ENCODE data around the gene SRSF3. TPM values are rescaled to one million over a fixed set of nuclear protein-coding genes. Genes with fewer than 3 reads are reported as not detected.
"Not testable (repeated sequence)": the region's sequence is repeated elsewhere in the genome, so short reads cannot be mapped to it uniquely, and the experiment has no call there.

Gene SRSF3
- total RNA-seq, 1 donor from 2014 or later = 119 TPM

DNA sequence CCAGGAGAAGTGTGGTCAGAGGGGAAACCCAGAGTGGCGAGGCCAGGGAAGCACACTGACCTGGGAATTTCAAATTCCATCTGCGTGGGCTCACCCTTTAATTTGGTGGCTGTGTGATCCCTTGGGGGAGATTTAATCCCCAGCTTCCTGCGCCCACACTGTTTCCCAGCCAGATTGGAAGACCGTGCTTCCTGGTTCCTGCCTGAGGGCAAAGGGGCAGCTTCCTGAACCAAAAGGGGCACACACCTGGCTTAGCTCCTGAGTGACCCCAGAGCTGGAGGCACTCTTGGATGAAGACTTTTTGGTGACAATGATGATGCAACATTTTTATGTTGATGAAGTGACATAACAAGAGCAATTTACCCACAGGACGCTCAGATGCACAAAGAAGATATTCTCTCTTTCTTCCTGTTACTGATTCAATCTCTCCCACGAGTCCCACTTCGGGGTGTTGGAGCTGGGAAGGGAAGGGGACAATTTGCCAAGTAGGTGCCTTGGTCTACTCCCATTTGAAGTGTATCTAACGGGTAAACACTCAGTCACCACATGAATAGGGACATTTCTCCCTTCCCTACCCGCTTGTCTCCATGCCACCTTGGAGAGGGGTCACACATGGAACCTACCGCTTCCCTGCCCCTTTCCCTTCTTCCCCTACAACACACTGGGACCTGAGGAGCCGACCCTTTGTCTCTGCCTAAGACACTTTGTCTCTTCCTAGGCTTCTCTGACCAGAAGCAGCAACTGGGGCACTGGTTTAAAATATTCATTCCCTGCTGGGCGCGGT is 55.7 kb downstream of the SRSF3 start:
- no peak overlapping the region for H3K4me3 ChIP-seq
- no peaks in the 10 kb centered on the region for H3K9me3 ChIP-seq (replicated peaks)
- no peak overlapping the region for H3K27ac ChIP-seq (replicated peaks)
- no peaks in the 10 kb centered on the region for H3K27me3 ChIP-seq (ENCODE audit: low read depth)
- intact Hi-C loops (cut with micrococcal nuclease) = no loop called here
- no peaks in the 10 kb centered on the region for H3K36me3 ChIP-seq
- peaks cover 8% of the 10 kb centered on the region for H3K4me1 ChIP-seq
- no peak for DNase-seq
- TF ChIP-seq, protein P1, sequence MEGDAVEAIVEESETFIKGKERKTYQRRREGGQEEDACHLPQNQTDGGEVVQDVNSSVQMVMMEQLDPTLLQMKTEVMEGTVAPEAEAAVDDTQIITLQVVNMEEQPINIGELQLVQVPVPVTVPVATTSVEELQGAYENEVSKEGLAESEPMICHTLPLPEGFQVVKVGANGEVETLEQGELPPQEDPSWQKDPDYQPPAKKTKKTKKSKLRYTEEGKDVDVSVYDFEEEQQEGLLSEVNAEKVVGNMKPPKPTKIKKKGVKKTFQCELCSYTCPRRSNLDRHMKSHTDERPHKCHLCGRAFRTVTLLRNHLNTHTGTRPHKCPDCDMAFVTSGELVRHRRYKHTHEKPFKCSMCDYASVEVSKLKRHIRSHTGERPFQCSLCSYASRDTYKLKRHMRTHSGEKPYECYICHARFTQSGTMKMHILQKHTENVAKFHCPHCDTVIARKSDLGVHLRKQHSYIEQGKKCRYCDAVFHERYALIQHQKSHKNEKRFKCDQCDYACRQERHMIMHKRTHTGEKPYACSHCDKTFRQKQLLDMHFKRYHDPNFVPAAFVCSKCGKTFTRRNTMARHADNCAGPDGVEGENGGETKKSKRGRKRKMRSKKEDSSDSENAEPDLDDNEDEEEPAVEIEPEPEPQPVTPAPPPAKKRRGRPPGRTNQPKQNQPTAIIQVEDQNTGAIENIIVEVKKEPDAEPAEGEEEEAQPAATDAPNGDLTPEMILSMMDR (IDR thresholded peaks at IDR 0.05; ENCODE audit: borderline replicate concordance) = no peak

DNA sequence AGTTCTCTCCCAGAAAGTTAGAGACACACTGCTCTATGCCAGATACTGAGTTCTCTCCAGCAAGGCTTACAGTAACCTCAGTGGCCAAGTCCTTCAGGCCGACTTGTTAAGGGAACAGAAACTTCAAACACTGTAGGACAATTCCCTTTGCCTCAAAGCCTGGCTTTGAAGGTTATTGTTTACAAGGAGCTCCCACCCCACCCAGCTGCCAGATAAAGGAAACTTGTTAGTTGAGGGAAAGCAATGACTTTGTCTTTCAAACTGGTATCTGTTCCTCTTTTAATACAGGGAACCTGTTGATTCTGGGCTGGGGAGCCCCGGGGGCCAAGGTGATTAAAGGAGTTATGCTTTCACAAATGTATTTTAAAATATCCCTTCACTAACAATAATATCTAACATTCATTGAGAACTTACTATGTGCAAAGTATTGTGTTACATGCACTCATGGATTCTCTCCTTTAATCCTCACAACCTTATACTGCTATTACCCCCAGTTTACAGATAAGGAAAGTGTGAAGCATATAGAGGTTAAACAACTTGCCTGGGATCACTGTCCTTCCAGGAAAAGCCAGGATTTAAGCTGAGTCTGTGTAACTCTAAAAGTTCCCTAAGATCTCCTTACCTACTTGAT is 56.8 kb downstream of the SRSF3 start:
- Histone ChIP-seq H3K4me1 (peaks cover 8% of the 10 kb centered on the region), H3K27ac (replicated peaks) (no peak overlapping the region), H3K36me3 (no peaks in the 10 kb centered on the region), H3K9me3 (replicated peaks) (no peaks in the 10 kb centered on the region), H3K4me3 (no peak overlapping the region), H3K27me3 (ENCODE audit: low read depth) (no peaks in the 10 kb centered on the region)
- no peak for DNase-seq
- TF ChIP-seq, protein P1 (IDR thresholded peaks at IDR 0.05; ENCODE audit: borderline replicate concordance) = no peak
- intact Hi-C loops (cut with micrococcal nuclease) = no loop called here

DNA sequence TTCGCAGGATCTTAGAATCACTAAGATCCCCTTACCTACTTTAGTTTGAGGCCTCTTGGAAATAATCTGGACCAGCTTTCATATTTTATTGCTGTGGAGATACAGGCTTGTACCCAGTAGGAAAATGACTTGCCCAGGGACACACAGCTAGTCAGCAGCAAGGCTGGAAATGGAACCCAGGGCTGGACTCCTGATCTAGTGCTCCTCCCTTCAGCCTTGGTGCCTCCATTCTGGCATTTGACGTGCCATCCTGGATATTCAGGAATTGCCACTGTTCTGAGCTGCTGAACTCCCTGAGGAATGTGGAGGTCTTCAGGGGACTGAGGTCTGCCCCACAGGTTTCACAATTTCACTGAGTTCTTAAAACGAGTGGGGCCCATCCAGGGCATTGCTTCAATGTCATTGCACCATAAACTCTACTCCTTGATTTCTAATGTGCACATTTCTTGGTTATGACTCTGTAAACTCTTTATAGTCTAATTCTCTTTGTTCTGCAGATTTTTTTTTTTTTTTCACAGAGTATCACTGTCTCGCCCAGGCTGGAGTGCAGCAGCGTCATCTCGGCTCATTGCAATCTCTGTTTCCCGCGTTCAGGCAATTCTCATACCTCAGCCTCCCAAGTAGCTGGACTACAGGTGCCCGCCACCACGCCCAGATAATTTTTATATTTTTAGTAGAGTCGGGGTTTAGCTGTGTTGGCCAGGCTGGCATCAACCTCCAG is 57.7 kb downstream of the SRSF3 start:
- Histone ChIP-seq H3K27ac (replicated peaks) (no peak overlapping the region), H3K9me3 (replicated peaks) (no peaks in the 10 kb centered on the region), H3K4me3 (no peak overlapping the region), H3K4me1 (peaks cover 8% of the 10 kb centered on the region), H3K27me3 (ENCODE audit: low read depth) (no peaks in the 10 kb centered on the region), H3K36me3 (no peaks in the 10 kb centered on the region)
- no peak for DNase-seq
- TF ChIP-seq, protein P1 (IDR thresholded peaks at IDR 0.05; ENCODE audit: borderline replicate concordance) = no peak
- intact Hi-C loops (cut with micrococcal nuclease) = no loop called here

DNA sequence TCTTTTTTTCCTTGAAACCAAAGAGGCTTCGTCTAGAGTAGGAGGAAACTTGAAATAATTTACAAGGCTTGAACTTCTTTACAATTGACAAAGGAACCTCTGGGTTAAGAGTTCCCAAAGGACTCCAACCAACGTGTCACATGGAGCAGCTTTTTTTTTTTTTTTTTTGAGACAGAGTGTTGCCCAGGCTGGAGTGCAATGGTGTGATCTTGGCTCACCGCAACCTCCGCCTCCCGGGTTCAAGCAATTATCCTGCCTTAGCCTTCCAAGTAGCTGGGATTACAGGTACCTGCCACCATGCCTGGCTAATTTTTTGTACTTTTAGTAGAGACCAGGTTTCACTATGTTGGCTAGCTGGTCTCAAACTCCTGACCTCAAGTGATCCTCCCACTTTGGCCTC is 60.3 kb downstream of the SRSF3 start:
- DNase-seq; intact Hi-C loops (cut with micrococcal nuclease): not testable (repeated sequence)

More for the DNA sequence above, 60.3 kb downstream of the SRSF3 start:
- not testable (repeated sequence) for H3K4me3 ChIP-seq; H3K9me3 ChIP-seq (replicated peaks); H3K4me1 ChIP-seq; H3K36me3 ChIP-seq; H3K27ac ChIP-seq (replicated peaks); H3K27me3 ChIP-seq (ENCODE audit: low read depth)

Small RNAs within 50 kb of the gene (microRNA-seq; reads per million reads assigned to microRNA genes)
- gene MIR3925 = not detected

Other genes with a start within 250 kb of the SRSF3 start
- gene ETV7, start 206.7 kb upstream of the SRSF3 start, total RNA-seq = not detected
- gene PXT1, start 151.5 kb upstream of the SRSF3 start, total RNA-seq = not detected
- gene KCTD20, start 151.4 kb upstream of the SRSF3 start, total RNA-seq = 21.3 TPM
- gene STK38, start 46.9 kb upstream of the SRSF3 start, total RNA-seq = 25.5 TPM
- gene CDKN1A, start 84.4 kb downstream of the SRSF3 start, total RNA-seq = 67.2 TPM
- 0.05 TPM for gene RAB44, start 103.5 kb downstream of the SRSF3 start, total RNA-seq
- gene CPNE5, start 245.1 kb downstream of the SRSF3 start, total RNA-seq = 26.5 TPM